DMS153 (cell line): ENCODE data around the gene TBC1D30.

Source experiments
- DNase-seq: peaks from one replicate; lab custom pipeline; 2025; lab: John Stamatoyannopoulos, UW

TBC1D30 gene

GRCh38 chr12:64911081-64911480 is 86.6 kb downstream of the TBC1D30 start:
- no peak for DNase-seq

DNA sequence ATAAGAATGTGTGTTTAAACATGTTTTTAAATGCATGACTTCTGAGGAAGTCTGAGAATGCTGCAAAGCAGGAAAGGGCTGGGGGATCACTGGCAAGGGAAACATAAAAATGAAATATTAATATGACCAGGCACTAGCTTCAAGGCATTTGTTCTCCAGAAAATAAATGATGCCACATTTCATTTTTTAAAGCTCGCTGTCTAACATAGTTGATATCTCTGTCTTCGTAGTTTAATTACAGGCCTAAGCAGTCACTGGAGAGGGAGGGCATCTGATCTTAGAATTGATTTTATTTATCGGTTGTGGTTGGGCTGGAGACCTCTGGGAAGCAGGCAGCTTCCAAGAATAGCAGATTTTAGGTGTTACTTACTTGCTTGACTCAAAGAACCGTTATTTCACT is 87.5 kb downstream of the TBC1D30 start:
- DNase-seq = no peak

GRCh38 chr12:64912516-64913255 is 88.2 kb downstream of the TBC1D30 start:
- DNase-seq = no peak

- no peak for DNase-seq
These were observed 90.8 kb downstream of the TBC1D30 start for GRCh38 chr12:64915242-64915641.

GRCh38 chr12:64916411-64917261 is 92.2 kb downstream of the TBC1D30 start:
- DNase-seq = no peak

- DNase-seq = no peak
These were observed 93.9 kb downstream of the TBC1D30 start for GRCh38 chr12:64918344-64918743.

- no peak for DNase-seq
These were observed 94.4 kb downstream of the TBC1D30 start for GRCh38 chr12:64918801-64919200.

DNA sequence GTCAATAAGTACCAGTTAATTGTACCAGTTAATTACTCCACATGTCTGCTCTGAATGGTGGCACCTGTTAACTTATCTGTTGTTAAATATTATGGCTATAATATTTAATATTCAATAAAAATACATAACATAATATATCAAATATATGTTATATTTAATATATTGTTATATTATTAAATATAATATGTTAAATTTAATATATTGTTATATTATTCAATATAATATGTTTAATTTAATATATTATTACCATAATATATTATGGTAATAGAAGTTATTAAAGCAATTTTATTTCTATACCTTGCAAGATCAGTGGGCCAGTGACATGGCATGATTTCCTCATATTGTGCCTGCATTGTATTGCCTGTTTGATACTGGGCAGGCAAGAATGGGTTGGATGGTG is 98.4 kb downstream of the TBC1D30 start:
- DNase-seq = no peak

DNA sequence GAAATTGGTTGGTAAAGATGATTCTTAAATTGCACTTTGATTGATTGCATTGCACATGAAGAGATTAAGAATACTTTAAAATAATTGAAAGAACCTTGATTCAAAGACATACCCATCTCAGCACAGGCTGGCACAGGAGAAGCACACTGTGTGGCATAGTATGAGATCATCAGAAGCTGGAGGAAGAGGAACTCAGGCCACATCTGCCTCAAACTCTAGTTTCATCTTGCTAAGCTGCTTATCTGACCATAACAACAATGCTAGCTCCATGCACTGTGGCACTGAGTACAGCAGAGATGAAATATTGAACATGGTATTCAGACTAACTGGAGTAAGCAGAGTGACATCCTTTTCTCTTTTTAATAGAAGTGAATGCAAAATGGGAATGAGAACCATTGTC is 99.1 kb downstream of the TBC1D30 start:
- no peak for DNase-seq
